Muscle of back (tissue), 11 donors: Measurements from ENCODE around the gene PAQR7. TPM values are rescaled to one million over a fixed set of nuclear protein-coding genes. Genes with fewer than 3 reads are reported as not detected.

Source experiments
- DNase-seq, 3 donors: peaks; one replicate each; pipeline versions ENCODE4 v3.0.0 to v3.0.0-alpha.2; 2013
- polyA plus RNA-seq, 10 donors: library from polyadenylated mRNA; unstranded; fragments of 120-200 nt; gene quantifications; one replicate each; pipeline ENCODE4 v1.2.1, GENCODE V29; 2013; ENCODE audit not compliant: insufficient read length in 10 of 10

Gene PAQR7
- polyA plus RNA-seq, 10 donors = 6.1 to 8.9 (median 7.0) TPM

DNA sequence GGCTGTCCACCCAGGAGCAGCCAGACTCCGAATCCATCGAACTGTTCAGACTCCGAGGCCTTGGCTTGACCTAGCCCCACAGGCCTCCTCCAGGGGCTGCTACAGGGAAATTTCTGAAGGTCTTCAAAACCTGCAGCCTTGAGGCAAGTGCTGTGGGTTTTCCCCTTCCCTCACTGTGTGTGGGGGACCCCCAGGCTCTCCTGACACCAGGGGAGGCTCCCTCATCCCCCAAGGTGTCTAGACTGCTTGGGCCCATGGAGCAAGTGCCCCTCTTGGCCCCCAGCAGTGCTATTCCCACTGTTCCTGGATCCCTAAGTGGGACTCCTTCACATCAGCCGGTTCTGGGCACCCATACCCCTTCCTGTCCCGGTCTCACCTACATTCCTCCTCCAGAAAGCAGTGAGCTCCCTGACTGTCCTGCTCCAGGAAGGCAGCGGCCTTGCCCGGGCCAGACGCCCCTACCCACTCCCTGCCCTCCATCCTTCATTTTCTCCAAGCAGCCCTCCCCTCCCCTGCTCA lies 814 bp downstream of the PAQR7 start:
- DNase-seq = no peak

DNA sequence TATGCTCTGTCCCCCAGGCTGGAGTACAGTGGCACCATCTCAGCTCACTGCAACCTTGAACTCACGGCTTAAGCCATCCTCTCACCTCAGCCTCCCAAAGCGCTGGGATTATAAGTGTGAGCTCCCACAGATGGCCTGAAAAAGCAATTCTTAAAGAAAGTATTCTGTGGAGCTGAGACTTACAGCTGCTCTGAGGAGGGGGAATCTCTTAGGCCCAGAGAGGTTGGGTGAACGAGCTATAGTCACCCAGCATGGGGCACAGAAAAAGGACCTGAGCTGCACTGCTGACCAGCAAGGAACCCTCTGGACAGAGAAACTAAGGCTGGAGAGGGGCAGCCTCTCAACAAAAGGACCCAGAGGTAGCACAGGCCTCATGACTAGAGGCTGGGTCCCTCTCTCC lies 1.3 kb downstream of the PAQR7 start:
- no peak for DNase-seq

GRCh38 chr1:25873120-25873519 lies 2.4 kb downstream of the PAQR7 start:
- DNase-seq = no peak

DNA sequence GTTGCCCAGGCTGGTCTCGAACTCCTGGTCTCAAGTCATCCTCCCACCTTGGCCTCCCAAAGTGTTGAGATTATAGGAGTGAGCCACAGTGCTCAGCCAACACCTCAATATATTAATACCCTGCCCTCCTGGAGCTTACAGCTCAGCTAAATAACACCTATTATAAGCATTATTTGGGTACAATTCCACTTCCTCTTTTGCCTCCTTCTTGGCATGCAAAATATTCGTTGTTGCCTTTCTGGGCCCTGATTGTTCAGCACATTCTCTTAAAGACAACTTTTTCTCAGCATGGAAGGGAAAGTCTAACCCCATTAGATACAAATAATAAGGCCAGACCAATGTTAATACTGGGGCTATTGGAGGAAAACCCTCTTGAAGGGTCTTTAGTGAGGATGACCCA lies 2.8 kb downstream of the PAQR7 start:
- no peak for DNase-seq

DNA sequence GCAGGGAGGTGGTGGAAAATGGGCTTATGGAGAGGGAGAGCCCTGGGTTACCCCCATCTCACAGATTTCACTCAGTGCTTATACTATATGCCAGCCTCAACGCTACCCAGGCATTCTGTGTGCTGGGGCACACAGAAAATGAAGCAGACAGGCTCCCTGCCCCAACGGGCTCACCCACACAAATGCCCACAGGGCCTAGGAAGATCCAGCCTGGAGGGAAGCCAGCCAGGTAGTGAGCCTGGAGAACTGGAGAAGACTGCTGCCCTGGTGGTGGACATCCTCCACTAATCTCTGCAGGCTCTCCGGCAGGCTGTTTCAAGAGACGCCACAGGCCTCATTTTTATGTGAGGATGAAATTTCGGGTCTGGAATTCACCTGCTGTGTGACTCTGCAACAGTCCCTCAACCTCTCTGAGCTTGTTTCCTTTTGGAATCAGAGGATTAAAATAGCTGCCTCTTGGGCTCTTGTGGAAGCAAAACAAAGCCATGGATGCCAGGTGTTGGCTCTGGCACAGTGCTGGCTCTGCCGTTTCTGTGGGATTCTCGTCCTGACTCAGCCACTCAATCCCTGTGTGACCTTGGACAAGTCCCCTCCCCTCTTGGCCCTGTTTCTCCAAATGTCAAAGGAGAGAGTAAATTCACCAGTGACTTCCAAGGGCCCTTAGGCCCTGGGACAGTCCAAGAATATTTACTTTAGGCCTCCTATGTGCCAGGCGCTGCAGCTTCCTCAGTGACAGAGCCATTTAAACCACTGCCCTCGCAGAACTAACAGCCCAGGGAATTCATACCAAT lies 3.6 kb downstream of the PAQR7 start:
- no peak for DNase-seq

GRCh38 chr1:25871086-25871703 lies 4.3 kb downstream of the PAQR7 start:
- no peak for DNase-seq

GRCh38 chr1:25870614-25871013 lies 4.9 kb downstream of the PAQR7 start:
- no peak for DNase-seq

DNA sequence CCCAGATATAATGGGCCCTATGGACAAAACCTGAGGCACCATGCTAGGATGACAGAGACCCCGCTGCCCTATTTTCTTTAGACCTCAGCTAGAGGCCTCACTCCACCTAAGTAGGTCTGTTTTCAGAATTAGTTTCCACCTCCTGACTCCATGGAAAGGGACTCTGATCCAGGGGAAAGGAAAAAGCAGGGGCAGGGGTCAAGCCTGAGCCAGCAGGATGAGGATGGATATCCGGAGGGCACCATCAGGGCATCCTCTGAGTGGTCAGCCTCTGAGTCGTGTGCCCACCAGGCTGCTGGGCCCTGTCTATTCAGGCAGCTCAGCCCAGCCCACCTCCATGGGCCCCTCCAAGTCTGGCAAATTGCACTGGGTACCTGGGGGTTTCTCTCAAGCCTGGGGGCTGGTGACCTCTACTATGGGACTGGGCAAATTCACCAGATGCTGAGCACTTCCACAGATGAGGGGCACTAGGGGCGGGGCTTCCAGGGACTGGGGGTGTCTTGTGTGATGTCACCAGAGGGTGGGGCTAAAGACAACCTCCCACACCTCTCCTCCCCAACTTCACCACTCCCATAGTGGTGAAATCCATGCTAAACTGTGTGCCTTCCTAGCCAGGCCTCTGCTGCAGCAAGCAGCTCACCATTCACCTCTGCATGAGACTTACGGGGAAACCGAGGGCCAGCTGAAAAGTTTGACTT lies 5.5 kb downstream of the PAQR7 start:
- no peak for DNase-seq

- no peak for DNase-seq
Observed at GRCh38 chr1:25867210-25867991, 8.1 kb downstream of the PAQR7 start.

DNA sequence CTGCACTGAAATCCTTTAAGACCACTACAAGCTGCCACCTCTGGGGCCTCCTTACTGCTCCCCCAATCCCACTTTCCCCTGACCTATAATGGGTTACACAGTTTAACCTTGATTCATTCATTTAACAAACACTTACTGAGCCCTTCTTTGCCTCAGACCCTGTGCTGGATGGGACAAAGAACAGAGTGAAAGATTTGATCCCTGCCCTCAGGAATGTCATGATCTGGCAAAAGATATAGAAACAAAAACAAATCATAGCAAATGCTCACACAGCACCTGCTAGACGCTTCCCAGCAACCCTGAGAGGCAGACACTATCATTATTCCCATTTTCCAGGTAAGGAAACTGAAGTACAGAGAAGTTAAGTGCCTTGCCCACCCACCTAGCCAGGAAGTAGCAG lies 9.2 kb downstream of the PAQR7 start:
- DNase-seq = no peak

DNA sequence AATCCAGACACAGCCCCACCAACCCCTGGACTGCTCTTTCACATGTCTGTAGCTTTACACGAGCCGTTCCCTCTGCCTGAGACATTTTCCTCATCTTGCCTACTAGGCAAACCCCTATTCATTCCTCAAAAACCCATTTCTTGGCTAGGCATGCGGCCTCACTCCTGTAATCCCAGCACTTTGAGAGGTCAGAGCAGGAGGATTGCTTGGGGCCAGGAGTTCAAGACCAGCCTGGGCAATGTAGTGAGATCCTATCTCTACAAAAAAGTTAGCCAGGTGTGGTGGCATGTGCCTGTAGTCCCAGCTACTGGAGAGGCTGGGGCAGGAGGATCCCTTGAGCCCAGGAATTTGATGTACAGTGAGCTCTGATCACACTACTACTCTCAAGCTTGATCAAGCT lies 11.1 kb downstream of the PAQR7 start:
- no peak for DNase-seq

DNA sequence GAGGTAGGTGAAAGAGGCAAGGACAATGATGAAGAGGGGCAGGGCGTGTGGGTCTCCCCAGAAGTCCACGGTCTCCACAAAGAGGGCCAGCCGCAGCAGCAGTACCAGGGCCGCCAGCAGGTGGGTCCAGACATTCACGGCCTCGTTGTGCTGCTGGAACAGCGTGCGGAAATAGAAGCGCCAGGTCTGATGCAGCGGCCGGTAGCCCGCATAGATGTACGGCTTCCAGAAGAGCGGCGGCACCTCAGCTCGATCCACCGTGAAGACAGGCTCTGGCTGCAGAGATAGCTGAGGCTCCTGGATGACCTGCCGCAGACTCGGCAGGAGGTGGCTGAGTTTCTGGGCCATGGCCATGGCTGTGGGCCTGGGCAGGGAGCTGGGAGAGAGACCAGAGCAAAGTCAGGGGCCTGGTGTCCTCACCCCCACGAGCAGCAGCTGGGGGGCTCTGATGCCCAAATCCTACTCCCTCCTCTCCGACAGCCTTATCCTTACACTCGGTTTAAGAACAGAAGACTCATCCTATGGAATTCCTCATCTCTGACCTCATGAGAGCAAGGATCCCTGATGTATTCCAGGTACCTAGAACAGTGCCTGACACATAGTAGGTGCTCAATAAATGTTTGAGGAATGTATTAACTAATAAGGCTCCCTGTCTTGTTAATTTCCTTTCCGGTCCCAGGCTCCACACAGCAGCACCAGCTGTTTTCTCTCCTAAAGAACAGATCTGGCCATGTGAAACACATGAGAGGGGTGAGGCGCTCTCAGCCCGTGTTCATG lies 11.8 kb downstream of the PAQR7 start:
- no peak for DNase-seq

DNA sequence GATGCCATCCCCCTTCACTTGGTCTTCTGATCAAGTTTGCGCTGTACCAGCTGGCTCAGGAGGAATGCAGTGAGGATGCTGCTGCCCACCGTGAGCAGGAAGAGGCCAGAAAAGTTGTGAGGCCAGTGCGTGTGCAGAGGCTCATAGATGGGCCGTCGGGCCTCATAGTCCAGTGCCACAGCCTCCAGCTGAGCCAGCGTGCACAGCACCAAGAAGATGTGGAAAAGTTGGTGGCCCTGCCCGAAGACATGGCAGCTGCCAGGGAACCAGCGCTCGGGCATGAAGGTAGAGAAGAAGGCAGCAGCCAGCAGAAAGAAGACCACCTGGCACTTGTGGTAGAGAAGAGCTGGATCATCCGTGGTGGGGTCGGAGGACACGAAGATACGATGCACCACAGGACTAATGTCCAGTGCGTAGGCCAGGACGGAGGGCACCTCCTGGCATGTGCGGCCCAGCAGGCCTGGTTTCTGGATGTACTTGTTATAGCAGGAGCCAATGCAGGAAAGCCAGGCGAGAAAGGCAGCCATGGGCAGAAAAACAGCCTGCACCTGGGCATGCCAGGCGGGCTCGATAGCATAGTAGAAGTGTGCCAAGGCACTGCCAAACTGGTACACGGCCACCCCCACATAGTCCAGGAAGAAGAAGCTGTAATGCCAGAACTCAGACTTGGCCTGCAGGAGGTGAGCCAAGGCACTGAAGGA lies 12.6 kb downstream of the PAQR7 start:
- no peak for DNase-seq

DNA sequence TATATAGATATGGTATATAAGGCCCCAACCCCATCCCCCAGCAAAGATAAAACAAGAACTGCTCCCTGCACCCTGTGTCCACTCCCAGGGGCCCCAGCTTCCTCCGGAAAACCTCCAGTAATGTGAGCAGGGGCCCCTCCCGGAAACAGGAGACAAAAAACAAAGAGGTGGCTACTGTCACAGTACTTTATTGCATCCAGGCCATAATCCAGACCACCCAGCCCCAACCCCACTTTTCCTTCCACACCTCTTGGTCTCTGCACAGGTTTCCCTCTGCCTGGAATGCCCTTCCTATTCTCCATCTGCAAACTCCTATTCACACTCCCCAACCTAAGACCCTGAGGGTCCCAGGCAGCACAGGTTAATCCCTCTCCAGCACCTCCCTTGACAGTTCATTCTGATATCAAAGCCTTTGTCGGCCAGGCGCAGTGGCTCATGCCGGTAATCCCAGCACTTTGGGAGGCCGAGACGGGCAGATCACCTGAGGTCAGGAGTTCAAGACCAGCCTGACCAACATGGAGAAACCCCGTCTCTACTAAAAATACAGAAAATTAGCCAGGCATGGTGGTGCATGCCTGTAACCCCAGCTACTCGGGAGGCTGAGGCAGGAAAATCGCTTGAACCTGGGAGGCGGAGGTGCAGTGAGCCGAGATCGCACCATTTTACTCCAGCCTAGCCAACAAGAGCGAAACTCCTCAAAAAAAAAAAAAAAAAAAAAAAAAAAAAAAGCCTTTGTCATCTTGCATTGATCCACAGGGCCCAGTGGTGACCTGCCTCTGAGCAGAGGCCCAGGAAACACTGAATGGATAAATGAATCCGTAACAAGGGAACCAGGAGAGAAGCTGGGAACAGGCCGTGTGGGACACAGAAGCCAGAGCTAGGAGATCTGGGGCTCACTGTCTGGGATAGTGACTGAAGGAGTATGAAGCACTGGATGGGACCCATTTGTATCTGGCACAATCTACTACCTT lies 13.9 kb downstream of the PAQR7 start:
- DNase-seq = peak in 1 of 3 donors; percentile 44

DNA sequence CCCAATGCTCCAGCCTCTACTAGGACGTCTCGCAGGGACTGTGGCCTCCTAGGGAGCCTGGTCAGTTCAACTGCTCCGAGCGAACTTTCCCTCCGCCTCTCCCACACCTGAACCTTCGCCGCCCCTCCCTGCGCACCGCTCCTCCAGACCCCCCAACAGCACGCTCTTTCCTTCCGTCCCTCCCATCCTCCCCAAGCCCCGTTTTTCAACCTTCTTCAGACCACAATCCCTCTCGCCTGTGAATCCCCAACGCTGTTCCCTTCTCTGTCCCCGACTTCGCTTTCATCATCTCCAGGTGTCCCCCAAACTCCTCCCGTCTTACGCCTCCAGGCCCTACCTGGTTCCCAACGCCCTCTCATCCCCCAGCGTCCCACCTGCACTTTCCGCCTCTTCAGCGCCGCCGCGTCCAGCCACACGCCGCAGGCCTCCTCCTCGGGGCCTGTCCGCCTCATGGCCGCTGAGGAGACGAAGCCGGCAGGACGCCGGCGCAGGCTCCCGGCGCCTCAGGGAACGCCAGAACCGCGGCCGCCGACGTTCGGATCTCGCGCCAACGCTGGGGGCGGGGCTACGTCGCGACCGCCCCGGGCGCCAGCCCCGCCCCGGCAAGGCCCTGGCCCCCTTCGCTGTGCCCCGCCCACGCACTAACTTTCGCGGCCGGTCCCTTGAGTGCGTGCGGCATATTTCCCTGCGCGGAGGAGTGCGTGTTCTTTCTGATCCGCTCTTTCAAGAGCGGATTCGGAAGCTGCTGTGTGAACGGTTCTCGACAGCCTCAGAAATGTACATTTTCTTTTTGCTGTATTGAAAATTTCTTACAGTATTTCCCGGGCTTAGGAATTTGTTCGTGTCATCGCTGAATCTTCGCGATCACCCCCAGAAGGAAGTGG lies 16.4 kb downstream of the PAQR7 start, which contains the start of gene AUNIP:
AUNIP (minus strand) TSS at position 552 of the 884 bp plus-strand sequence; CDS start at position 452, 100 bp downstream.
- DNase-seq = peak; percentile 80 to 95 (median 90)

DNA sequence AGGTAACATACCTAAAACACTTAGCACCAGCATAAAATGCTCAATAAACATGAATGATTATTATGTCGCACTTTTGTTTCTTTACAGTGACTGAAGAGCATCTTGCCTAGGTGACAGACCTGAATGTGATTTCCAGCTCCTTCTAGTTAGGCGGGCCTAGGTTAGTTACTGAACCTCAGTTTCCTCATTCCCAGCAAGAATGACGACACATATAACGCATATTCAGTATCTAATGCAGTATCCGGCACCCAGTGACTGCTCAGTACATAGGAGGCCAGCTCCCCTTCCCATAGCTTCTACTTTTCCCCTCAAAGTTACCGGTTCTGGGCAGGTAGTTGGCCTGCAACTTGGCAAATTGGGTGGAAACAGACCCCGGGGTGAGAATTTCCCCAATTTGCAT lies 17.0 kb downstream of the PAQR7 start:
- no peak for DNase-seq

DNA sequence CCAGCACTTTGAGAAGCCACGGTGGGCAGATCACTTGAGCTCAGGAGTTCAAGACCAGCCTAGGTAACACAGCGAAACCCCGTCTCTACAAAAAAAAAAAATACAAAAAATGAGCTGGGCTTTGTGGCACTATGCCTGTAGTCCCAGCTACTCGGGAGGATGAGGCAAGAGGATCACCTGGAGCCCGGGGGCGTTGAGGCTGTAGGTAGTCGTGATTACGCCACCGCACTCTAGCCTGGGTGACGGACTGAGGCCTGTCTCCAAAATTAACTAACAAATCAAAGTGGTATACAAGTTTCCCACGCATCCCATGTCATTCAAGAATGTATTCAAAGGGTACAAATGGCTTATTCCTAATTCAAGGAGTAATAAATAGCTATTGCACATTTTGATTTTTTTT lies 18.7 kb downstream of the PAQR7 start:
- DNase-seq = no peak

GRCh38 chr1:25854554-25854953 lies 21.0 kb downstream of the PAQR7 start:
- DNase-seq = no peak
